HG03378 (cell line): ENCODE measurements around the gene CBR1.
A peak's percentile ranks its signal among the peaks of the same experiment; 100 is the strongest.

Experiments used
- ATAC-seq: cut with Tn5 transposase; IDR thresholded peaks from one replicate; pipeline ENCODE4 v1.9.1; 2021; ENCODE audit warnings: mild to moderate bottlenecking, moderate library complexity; ENCODE audit not compliant: unreplicated experiment

CBR1 gene

DNA sequence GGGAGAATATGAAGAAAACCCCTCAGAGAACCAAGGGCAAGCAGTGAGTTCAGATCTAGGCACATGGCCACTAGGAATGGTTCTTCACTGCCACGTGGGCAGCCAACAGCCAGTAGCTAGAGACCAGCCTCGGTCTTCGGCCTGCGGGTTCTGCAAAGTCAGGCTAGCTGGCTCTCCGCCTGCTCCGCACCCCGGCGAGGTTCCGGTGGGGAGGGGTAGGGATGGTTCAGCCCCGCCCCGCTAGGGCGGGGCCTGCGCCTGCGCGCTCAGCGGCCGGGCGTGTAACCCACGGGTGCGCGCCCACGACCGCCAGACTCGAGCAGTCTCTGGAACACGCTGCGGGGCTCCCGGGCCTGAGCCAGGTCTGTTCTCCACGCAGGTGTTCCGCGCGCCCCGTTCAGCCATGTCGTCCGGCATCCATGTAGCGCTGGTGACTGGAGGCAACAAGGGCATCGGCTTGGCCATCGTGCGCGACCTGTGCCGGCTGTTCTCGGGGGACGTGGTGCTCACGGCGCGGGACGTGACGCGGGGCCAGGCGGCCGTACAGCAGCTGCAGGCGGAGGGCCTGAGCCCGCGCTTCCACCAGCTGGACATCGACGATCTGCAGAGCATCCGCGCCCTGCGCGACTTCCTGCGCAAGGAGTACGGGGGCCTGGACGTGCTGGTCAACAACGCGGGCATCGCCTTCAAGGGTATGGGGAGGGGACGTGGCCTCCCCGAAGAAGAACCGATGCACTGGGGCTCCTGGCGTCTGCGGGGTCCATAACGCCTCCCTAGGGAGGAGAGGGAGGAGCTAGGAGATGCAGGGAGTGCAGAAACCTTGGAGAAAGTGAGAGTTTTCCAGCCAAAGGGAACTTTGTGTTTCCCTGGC is at the start of gene CBR1:
CBR1 (plus strand) TSS at position 312 of the 871 bp plus-strand sequence; CDS start at position 404, 92 bp downstream.
- ATAC-seq, result peak; percentile 83

- peak; percentile 83 for ATAC-seq
Measured at GRCh38 chr21:36021251-36021837, 48.5 kb upstream of the CBR1 start.

DNA sequence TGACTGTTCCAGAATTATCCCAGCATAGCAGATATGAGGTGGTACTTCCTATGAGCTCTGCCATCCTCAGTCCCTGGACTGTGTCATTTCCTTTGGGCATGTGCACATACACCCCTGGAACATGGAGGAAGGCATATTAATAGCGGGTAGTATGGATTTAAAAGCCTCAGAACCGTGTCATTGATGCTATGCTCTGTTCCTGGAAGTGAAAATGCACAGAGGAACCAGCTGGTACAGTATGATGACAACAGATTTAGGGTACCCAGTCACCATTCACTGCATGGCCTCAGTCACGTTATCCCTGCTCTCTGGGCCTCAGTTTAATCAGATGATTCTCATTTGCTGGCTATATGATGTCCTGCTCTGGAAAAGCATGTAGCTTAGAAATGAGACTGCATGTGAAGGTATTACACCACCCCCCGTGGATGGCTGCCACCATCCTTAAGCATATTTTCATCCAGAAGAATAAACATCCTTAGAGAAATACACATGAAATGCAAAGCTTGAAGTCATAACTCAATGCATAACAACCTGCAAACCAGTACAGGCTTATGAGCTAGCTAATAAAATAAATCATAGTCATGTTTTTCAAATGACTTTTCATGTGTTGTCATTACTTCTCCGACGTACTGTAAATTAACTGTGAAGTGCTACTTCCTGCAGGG is 47.3 kb upstream of the CBR1 start:
- no peak for ATAC-seq

DNA sequence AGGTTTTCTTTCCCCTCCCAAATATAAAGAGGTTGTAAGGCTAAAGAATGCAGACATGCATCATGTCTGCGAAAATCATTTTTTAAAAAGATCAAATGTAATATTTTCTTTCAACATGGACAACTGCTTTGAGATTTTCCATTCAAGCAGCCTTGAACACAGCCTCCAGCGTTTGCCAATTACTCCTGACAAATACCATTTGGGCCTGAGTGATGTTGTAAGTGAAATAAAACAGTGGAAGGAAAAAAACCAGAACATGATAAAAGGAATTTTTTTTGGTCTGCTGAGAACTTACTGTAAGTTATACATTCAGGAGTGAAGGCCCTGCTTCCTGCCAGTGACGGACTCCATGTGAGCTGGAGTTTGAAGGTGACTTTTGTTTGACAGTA is 46.7 kb upstream of the CBR1 start:
- ATAC-seq, result no peak

GRCh38 chr21:36024782-36025181 is 45.0 kb upstream of the CBR1 start:
- no peak for ATAC-seq

DNA sequence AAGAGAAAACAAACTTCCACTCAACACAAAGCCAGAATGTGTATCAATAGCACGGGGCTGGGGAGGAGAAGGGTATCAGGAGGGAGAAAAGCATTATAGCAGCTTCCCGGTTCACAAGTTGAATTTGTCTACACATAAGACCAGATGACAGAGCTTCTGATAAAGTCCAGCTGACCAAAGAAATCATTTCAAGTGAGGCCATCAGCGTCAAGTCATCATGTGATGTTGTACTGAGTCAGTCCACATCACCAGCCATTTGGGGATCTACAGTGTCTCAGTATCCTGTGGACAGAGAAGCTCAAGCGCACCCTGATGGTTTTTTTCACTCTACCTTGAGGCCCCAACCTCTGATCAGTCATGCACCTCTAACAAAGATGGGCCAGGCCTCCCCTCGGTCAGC is 42.5 kb upstream of the CBR1 start:
- ATAC-seq, result no peak

- ATAC-seq, result peak; percentile 74
Measured at GRCh38 chr21:36028127-36029069, 41.4 kb upstream of the CBR1 start.

GRCh38 chr21:36029309-36029708 is 40.5 kb upstream of the CBR1 start:
- ATAC-seq, result no peak

DNA sequence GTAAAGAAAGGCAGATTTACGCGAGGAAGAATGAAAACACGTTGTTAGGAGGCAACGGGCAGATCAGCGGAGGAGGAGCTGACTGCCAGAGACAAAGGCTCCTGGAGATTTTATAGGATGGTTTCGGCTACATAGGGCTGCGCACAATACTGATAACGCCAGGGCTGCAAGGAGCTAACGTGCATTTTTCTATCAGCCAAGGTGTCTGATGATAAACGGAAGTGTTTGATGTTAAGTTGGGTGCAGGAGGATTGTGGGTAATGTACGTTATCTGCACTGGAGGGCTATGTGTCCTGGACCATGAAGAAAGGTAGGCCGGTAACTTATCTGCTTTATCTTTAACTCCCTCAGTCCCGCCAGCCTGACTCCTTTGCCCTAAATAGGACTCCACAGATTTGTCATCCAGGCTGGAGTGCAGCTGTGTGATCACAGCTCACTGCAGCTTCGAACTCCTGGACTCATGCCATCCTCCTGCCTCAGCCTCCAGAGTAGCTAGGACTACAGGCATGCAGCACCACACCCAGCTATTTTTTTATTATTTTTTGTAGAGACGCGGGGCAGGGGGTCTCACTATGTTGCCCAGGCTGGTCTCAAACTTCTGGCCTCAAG is 39.1 kb upstream of the CBR1 start:
- ATAC-seq, result no peak

- ATAC-seq, result no peak
Measured at GRCh38 chr21:36032647-36033406, 37.0 kb upstream of the CBR1 start.

- ATAC-seq, result no peak
Measured at GRCh38 chr21:36034211-36034913, 35.5 kb upstream of the CBR1 start.

- no peak for ATAC-seq
Measured at GRCh38 chr21:36035381-36035791, 34.4 kb upstream of the CBR1 start.

DNA sequence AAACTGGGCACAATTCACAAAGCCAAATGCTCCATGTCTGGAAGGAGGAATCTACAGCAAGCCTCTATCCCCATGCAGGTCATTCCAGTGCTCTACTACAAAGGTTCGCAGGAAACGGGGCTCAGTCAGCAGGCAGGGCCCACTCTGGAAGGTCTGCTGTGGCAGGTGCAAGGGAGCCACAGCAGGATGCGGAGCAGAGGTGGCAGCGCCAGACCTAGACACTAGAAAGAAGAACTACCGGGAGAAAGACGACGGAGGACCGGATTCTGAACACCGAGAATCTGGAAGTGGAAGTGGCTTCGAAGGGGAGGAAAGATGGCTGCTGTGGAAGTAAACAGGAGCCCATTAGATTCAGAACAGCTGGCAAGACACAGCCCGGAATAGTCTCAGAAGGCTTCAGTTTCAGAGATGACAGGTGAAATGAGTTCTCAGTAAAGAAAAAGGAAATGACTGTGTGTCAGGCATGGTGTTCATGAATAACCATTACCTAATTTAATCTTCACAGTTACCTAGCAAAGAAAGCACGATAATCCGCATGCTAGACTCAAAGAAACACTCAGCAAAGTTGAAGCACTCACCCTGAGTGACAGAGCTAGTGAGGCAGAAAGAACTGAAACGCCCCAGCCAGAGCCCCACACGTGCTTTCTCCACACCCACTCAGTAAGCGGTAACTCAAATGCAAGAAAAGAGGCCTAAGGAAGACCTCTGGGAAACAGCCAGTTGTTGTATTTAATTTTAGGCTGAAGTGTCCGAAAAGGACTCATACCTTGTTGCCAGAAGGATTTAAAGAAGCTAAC is 30.9 kb upstream of the CBR1 start:
- ATAC-seq, result no peak

DNA sequence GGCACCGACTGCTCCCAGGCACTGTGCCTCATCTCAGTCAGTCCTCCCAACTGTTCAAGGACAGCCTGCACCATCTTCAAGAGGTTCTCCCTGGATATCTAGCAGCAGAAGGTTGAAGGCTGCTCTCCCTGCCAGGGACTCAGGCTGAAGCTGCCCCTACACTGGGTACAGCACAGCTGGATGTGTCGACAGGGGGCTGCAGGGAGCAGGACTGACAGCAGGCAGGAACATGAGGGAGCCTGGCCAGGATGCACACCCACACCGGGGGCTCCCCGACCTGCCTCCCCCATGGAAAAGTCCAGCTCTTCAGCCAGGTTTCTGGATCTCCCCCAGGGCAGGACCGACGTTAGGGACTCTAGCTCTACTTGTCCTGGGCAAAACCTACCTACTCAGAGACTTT is 30.0 kb upstream of the CBR1 start:
- no peak for ATAC-seq

GRCh38 chr21:36040389-36040788 is 29.4 kb upstream of the CBR1 start:
- ATAC-seq, result no peak

GRCh38 chr21:36041910-36042309 is 27.9 kb upstream of the CBR1 start:
- ATAC-seq, result no peak

DNA sequence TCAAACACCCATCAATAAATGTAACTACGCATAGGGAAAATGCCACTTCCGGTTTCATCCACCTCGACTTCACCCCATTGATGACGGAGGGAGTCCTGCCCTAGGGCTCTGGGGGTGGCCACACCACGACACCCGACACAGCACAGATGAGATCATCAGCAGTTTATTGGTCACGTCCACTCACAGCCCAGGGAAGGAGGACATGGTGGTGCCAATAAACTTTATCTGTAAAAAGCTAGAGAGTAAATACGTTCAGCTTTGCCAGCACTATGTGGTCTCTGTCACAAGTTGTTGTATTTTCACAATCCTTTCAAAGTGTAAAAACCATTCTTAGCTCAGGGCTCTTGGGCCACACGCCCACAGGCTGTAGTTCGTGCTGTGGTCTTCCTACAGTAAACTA is 25.8 kb upstream of the CBR1 start:
- no peak for ATAC-seq

DNA sequence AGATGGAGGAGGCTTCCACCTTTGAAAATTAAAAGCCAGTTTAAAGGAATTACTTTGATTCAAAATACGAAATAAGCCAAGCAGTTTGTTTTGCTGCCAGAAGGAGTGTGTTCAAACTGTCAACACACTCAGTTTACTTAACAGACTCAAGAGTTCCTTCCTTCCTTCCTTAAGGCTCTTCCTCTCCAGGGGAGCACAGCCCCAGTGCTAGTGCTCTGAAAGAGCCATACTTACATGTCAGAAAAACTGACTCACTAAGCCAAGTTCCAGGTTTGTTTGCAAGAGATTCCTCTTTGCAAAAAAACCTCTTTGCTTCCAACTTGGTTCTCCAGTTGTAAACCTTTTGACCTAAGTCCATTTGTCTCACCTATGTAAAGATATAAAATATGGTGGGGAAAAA is 23.8 kb upstream of the CBR1 start:
- no peak for ATAC-seq
